Caki2 (cell line): ENCODE results near the gene KCNN3. TPM values are rescaled to one million over a fixed set of nuclear protein-coding genes. Genes with fewer than 3 reads are reported as not detected.
A peak's percentile ranks its signal among the peaks of the same experiment; 100 is the strongest.
"Not testable (repeated sequence)": the region's sequence is repeated elsewhere in the genome, so short reads cannot be mapped to it uniquely, and the experiment has no call there.

Experiments
- DNase-seq: peaks from one replicate; pipeline ENCODE4 v3.0.0-alpha.2; 2015; ENCODE audit warnings: low read depth
- in situ Hi-C: cut with HindIII; loops from 2 replicates; pipeline ENCODE4 v1.10.0; 2016; ENCODE audit warnings: low sequenced_read_pairs, low pct_unique_long_range_greater_than_20kb, mixed read lengths
- total RNA-seq: library from RNA; depleted of rRNA; stranded (reverse); fragments of >200 nt; shearing (Covaris generic); gene quantifications from 2 replicates; pipeline ENCODE4 v1.2.3, GENCODE V29; 2014; ENCODE audit warnings: low replicate concordance; rRNA removed

The KCNN3 gene
- total RNA-seq = not detected in 2 replicates

DNA sequence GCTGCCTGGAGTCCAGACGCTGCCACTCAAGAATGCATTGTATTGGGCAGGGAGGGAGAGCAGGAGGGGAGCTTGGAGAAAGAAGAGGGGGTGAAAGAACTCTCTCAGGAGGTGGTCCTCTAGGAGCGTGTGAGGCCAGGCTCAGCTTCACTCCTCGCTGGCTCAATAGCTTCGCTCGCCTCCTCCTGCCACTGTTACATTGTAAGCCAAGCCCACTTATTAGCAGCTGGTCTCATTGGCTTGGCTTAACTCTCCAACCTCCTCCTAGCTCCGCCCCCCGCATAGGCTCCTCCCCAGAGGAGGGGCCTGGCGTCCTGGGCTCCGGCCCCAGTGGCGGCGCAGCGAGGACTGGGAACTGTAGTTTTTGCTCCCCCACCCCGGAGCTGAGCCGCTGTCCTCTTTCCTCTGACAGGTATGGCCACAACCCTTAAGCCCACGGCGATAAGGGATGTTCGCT is at the start of gene KCNN3:
Gene KCNN3 (minus strand): TSS at position 167 of the 457 bp plus-strand sequence. CDS start 317 bp downstream, outside the sequence.
- in situ Hi-C loops = no loop called here
- DNase-seq = peak; percentile 90

- in situ Hi-C loops = no loop called here
- no peak for DNase-seq
Measured at GRCh38 chr1:154913273-154913672, 43.2 kb upstream of the KCNN3 start.

GRCh38 chr1:154912755-154913154 is 42.7 kb upstream of the KCNN3 start:
- no peak for DNase-seq
- in situ Hi-C loops = no loop called here

GRCh38 chr1:154911691-154912550 is 41.8 kb upstream of the KCNN3 start:
- no peak for DNase-seq
- in situ Hi-C loops = no loop called here

GRCh38 chr1:154910851-154911250 is 40.8 kb upstream of the KCNN3 start:
- DNase-seq = no peak
- in situ Hi-C loops = no loop called here

DNA sequence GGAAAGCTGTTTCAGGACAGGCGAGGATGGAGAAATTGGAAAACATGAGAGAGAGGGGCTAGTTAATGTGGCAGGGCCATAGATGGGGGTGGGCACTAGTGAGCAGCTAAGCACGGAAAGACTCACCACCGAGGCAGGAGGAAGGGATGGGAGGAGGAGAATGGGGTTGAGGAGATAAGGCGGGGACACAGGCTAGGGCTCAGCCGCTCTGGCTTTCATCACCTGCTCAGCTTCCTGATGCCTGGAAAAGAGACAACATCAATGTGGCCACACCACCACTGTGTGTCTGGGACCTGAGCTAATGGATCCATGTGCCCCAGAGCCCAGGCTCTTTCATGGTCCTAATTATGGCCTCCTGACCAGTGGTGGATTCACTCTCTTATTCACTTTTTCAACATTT is 38.9 kb upstream of the KCNN3 start:
- DNase-seq = no peak
- in situ Hi-C loops = no loop called here

DNA sequence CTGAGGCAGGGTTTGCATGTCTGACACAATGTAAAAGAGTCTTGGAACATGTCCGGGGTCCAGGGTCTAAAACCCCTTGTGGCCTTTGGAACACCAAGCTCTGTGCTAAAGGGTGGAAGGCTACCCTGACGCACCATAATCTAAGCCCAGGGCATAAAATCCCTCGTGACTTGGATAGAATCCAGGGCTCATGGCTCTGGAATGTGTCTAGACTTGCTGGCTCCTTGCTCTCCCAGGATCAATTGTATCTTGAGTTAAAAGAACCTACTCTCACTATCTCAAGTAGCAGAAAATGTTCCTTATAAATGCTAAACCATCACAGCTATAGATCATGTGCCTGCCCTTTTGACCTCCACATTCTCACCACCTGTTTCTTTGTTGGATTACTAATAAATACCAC is 38.0 kb upstream of the KCNN3 start:
- DNase-seq, in situ Hi-C loops: not testable (repeated sequence)

DNA sequence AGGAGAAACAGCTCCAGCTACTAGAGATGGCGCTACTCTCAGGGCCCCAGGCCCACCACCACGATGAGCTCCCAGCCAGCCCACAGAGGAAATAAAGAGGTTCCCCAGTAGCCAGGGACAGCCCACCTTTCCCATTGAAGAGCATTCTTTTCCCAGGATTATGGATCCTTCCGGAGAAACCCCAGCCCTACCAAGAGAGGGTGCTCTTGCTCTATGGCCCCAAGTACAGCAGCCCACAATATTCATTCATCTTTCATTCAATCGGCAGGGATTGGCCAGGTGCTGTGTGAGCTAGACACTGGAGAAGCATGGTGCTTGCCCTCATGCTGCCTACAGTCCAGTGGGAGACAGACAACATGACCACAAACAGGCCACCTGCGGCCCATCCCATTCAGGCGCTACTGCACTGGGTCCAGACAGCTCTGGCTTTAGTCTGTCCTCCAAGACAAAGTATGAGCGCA is 36.6 kb upstream of the KCNN3 start:
- in situ Hi-C loops = no loop called here
- no peak for DNase-seq

DNA sequence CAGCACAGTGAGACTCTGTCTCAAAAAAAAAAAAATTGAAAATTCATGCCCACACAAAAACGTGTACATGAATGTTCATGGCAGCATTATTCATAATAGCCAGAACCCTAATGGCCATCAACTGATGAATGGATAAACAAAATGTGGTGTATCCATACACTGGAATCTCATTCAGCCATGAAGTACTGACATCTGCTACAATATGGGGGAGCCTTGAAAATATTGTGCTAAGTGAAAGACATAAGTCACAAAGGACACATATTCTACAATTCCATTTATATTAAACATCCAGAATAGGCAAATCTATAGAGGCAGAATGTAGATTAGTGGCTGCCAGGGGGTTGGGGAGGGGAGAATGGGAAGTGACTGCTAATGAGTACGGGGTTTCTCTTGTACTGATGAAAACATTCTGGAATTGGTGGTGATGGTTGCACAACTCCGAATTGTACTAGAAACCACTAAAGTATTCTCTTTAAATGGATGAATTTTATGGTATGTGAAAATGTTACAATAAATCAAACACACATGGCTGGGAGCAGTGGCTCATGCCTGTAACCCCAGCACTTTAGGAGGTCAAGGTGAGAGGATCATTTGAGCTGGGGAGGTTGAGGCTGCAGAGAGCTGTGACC is 33.0 kb upstream of the KCNN3 start:
- in situ Hi-C loops = no loop called here
- DNase-seq = no peak

GRCh38 chr1:154901591-154901990 is 31.5 kb upstream of the KCNN3 start:
- no peak for DNase-seq
- in situ Hi-C loops = no loop called here

GRCh38 chr1:154899041-154899440 is 29.0 kb upstream of the KCNN3 start:
- no peak for DNase-seq
- in situ Hi-C loops = no loop called here

- in situ Hi-C loops = no loop called here
- no peak for DNase-seq
Measured at GRCh38 chr1:154896771-154897286, 26.7 kb upstream of the KCNN3 start.

- in situ Hi-C loops = no loop called here
Measured at GRCh38 chr1:154895798-154896197, 25.7 kb upstream of the KCNN3 start.

DNA sequence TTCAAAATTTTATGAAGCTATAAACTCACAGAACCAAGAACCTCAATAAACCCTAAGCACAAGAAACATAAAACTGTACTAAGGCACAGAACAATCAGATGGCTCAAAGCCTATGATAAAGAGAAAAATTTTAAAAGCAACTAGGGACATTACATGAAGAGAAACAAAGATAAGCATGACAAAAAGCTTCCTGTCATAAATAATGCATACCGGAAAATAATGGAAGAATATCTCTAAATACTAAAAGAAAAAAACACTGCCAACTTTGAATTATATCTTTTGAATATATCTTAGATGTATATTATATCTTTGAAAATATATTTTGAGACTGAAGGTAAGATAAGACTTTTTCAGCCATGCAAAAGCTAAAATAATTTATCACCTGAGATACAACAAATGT is 21.4 kb upstream of the KCNN3 start:
- DNase-seq = no peak
- in situ Hi-C loops = no loop called here

More at GRCh38 chr1:154895798-154896197, 25.7 kb upstream of the KCNN3 start:
- no peak for DNase-seq

GRCh38 chr1:154888757-154889156 is 18.7 kb upstream of the KCNN3 start:
- in situ Hi-C loops = no loop called here
- no peak for DNase-seq

- in situ Hi-C loops = no loop called here
- no peak for DNase-seq
Measured at GRCh38 chr1:154886281-154887015, 16.4 kb upstream of the KCNN3 start.

- DNase-seq = no peak
- in situ Hi-C loops = no loop called here
Measured at GRCh38 chr1:154884869-154885701, 15.0 kb upstream of the KCNN3 start.
